ENCODE results near the gene TMEM203. TPM values are rescaled to one million over a fixed set of nuclear protein-coding genes. Genes with fewer than 3 reads are reported as not detected.
A peak's percentile ranks its signal among the peaks of the same experiment; 100 is the strongest.
"Not testable (repeated sequence)": the region's sequence is repeated elsewhere in the genome, so short reads cannot be mapped to it uniquely, and the experiment has no call there.

The TMEM203 gene
- total RNA-seq, 4 donors from 2014 or later = 23.1 to 47.9 (median 30.0) TPM

- Histone ChIP-seq H3K27ac (peak overlapping the region; percentile 61 to 94 (median 90)), H3K9me3 (no peaks in the 10 kb centered on the region), H3K36me3 (peaks cover 0 to 20% (median 10%) of the 10 kb centered on the region in 3 donors), H3K4me3 (peak overlapping the region; percentile 48 to 90 (median 75)), H3K4me1 (peaks cover 0 to 58% (median 23%) of the 10 kb centered on the region in 4 donors), H3K27me3 (no peaks in the 10 kb centered on the region)
- TF ChIP-seq POLR2A (IDR thresholded peaks at IDR 0.05) (no peak), CTCF (IDR thresholded peaks at IDR 0.05) (no peak), EP300 (IDR thresholded peaks at IDR 0.05) (no peak)
- DNase-seq (ENCODE audit: low spot score in 2 of 2) = no peak
- 72 to 75% methylated on average over 34 of the region's 36 CpGs for WGBS, 2 donors
Measured at GRCh38 chr9:137242269-137243203, 37.1 kb upstream of the TMEM203 start.

- 2% methylated on average over 29 to 55 of the region's 83 CpGs for WGBS, 2 donors
- DNase-seq (ENCODE audit: low spot score in 2 of 2) = peak; percentile 27 to 39
- Histone ChIP-seq H3K4me3 (peak overlapping the region; percentile 48 to 90 (median 75)), H3K36me3 (peaks cover 0 to 20% (median 10%) of the 10 kb centered on the region in 3 donors), H3K9me3 (no peaks in the 10 kb centered on the region), H3K27me3 (no peaks in the 10 kb centered on the region), H3K4me1 (peaks cover 0 to 67% (median 26%) of the 10 kb centered on the region in 4 donors), H3K27ac (peak overlapping the region; percentile 63 to 94 (median 90))
- TF ChIP-seq POLR2A (IDR thresholded peaks at IDR 0.05) = peak in 1 of 2 donors; percentile 5
- no peak for TF ChIP-seq EP300 (IDR thresholded peaks at IDR 0.05)
Measured at GRCh38 chr9:137241490-137242268, 36.2 kb upstream of the TMEM203 start.

- H3K4me3 ChIP-seq = peak within 1 kb of the TSS; percentile 48 to 90 (median 75)
- no peaks in the 10 kb centered on the region for H3K27me3 ChIP-seq
- peak within 1 kb of the TSS; percentile 63 to 97 (median 92) for H3K27ac ChIP-seq
- H3K9me3 ChIP-seq = no peaks in the 10 kb centered on the region
- WGBS, 2 donors = 0 to 1% methylated on average over 15 to 53 of the region's 67 CpGs
- peaks cover 0 to 20% (median 10%) of the 10 kb centered on the region in 3 donors for H3K36me3 ChIP-seq
- peaks cover 0 to 74% (median 33%) of the 10 kb centered on the region in 4 donors for H3K4me1 ChIP-seq
- DNase-seq (ENCODE audit: low spot score in 2 of 2) = peak; percentile 98 to 99
- TF ChIP-seq POLR2A (IDR thresholded peaks at IDR 0.05) (peak; percentile 99 to 100), CTCF (IDR thresholded peaks at IDR 0.05) (peak in 2 of 5 experiments; percentile 8 to 61), EP300 (IDR thresholded peaks at IDR 0.05) (peak in 1 of 2 donors; percentile 100)
Measured at GRCh38 chr9:137240841-137241489, 35.5 kb upstream of the TMEM203 start, which contains the start of gene TUBB4B. Gene TUBB4B (plus strand): TSS chr9:137241287. CDS start chr9:137241361, 74 bp downstream.

GRCh38 chr9:137240318-137240840, 34.9 kb upstream of the TMEM203 start:
- H3K27ac ChIP-seq = peak overlapping the region; percentile 56 to 97 (median 92)
- no peaks in the 10 kb centered on the region for H3K9me3 ChIP-seq
- peaks cover 0 to 20% (median 10%) of the 10 kb centered on the region in 3 donors for H3K36me3 ChIP-seq
- TF ChIP-seq CTCF (IDR thresholded peaks at IDR 0.05) (no peak), EP300 (IDR thresholded peaks at IDR 0.05) (peak in 1 of 2 donors; percentile 27)
- H3K4me1 ChIP-seq = peaks cover 0 to 80% (median 38%) of the 10 kb centered on the region in 4 donors
- 1 to 2% methylated on average over 13 to 31 of the region's 58 CpGs for WGBS, 2 donors
- H3K27me3 ChIP-seq = no peaks in the 10 kb centered on the region
- DNase-seq (ENCODE audit: low spot score in 2 of 2) = peak; percentile 35 to 37
- peak overlapping the region; percentile 45 to 90 (median 70) for H3K4me3 ChIP-seq

GRCh38 chr9:137239541-137240200, 34.2 kb upstream of the TMEM203 start:
- H3K27me3 ChIP-seq; H3K9me3 ChIP-seq; DNase-seq (ENCODE audit: low spot score in 2 of 2): not testable (repeated sequence)
- H3K27ac ChIP-seq = peak overlapping the region; percentile 56 to 97 (median 92)
- H3K4me3 ChIP-seq = peak overlapping the region; percentile 45 to 90 (median 70)
- WGBS, 2 donors = 44 to 46% methylated on average over 26 to 27 of the region's 27 CpGs
- peaks cover 0 to 80% (median 39%) of the 10 kb centered on the region in 4 donors for H3K4me1 ChIP-seq
- peaks cover 0 to 20% (median 10%) of the 10 kb centered on the region in 3 donors for H3K36me3 ChIP-seq

All from tibial nerve (tissue), 4 donors.